ENCODE results near the gene DNAJB6.

The DNAJB6 gene

GRCh38 chr7:157368955-157369354 is 32.2 kb downstream of the DNAJB6 start:
- DNase-seq (ENCODE audit: low spot score), result no peak

GRCh38 chr7:157370742-157371141 is 33.9 kb downstream of the DNAJB6 start:
- no peak for DNase-seq (ENCODE audit: low spot score)

GRCh38 chr7:157371296-157371695 is 34.5 kb downstream of the DNAJB6 start:
- no peak for DNase-seq (ENCODE audit: low spot score)

DNA sequence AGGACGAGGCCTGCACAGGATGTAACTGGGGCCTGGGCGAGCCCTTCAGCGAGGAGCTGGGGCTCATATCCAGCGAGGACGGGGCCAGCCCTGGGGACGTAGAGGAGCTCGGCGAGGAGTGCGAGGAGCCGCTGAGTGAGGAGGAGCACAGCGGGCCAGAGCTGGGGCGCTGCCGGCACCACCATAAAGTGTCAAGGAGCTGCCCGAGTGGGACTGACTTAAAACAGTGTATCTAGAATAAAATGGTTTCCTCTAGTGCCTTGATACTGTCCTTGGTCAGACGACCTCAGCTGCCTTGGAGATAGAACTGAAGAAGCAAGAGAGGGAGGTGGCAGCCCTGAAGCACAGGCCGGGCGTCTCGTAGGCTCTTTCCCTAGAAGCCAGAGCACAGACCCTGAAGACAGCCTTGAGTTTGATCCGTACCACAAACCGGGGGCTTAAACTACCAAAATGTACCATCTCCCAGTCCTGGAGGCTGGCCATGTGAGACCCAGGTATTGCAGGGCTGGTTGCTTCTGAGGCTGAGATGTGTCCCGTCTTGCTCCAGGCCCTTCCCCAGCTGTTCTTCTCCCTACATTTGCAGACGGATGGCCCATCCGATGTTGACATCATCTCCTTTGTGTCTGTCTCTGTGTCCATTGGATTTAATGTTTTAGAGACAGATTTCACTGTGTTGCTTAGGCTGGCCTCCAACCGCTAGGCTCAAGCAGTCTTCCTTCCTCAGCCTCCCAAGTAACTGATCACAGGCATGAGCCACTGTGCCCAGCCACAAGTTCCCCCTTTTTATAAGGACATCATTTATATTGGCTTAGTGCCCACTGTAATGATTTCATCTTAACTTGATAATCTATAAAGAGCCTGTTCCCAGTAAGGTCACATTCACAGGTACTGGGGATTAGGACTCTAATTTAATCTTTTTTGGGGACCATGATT is 35.8 kb downstream of the DNAJB6 start:
- DNase-seq (ENCODE audit: low spot score), result no peak

GRCh38 chr7:157373493-157373892 is 36.7 kb downstream of the DNAJB6 start:
- DNase-seq (ENCODE audit: low spot score), result no peak

DNA sequence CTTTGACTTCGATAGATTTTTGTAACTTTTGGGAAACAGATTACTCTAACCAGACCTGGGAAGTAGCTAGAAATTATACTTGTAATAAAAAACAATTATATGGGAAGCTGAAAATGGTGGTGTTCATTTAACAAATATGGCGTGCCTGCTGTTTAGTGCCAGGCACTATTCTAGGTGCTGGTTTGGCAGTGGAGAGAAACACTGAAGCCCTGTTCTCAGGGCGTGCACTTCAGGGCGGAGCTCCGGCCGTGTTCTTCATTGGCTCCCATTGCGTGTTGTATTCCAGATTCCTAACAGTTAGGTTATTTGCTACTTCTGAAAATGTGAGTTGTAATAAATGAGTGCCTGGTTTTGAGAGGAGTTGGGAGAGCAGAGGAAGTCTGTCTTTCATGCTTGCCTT is 38.6 kb downstream of the DNAJB6 start:
- no peak for DNase-seq (ENCODE audit: low spot score)

DNA sequence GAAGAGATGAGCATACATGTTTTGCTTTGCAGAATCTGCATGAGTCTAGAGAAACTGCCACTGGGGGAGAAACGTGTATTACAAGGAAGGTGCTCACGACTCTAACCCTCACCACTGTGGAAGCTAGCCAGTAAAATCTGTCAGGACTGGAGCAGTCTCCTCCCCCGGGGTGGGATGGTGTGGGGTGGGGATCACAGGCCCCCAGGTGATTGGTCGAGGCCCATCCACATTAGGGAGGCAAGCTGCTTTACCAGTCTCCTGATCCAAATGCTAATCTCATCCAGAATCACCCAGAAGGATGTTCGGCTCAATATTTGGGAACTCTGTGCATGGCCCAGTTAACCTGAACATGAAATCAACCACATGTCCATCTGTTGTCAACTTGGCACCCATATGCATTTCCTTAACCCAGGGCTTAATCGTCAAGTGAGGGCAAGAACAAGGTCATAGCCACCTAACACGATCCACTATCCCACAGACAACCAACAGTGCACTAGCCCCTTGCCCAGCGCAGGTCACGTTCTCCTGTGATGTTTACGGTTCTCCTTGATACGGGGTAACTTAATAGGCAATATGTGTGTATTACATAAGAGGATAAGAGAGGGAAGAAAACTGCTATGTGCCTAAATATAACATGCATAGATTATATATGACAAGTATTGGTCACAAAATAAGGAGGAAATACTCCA is 40.8 kb downstream of the DNAJB6 start:
- no peak for DNase-seq (ENCODE audit: low spot score)

DNA sequence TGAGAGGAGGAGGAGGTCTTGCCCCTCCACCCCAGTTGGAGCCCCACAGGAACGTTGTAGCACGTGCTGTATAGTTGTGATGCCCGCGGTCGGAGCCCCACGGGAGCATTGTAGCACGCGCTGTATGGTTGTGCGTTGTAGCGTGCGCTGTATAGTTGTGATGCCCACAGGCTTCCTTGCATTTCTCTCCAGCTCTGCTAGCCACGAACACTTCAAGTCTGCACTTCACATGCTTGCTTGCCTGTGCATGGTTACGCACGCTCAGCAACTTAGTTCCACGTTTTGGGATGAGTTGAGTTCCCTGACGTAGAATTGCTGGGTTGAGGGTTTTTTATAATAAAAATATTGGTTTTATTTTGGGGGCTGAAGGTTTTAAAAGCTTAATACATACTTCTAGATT is 41.6 kb downstream of the DNAJB6 start:
- no peak for DNase-seq (ENCODE audit: low spot score)

DNA sequence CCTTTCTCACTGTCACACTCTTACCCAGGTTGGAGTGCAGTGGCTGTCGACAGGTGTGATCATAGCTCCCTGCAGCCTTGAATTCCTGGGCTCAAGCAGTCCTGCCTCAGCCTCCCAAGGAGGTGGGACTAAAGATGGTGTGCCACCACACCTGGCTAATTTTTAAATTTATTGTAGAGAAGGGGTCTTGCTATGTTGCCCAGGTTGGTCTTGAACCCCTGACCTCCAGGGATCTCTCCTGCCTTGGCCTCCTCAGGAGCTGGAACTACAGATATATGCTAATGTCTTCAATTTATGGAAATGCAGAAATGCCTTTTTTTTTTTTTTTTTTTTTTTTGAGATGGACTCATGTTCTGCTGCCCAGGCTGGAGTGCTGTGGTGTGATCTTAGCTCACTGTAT is 42.7 kb downstream of the DNAJB6 start:
- DNase-seq (ENCODE audit: low spot score), result no peak

- DNase-seq (ENCODE audit: low spot score), result no peak
Measured at GRCh38 chr7:157380416-157380815, 43.6 kb downstream of the DNAJB6 start.

DNA sequence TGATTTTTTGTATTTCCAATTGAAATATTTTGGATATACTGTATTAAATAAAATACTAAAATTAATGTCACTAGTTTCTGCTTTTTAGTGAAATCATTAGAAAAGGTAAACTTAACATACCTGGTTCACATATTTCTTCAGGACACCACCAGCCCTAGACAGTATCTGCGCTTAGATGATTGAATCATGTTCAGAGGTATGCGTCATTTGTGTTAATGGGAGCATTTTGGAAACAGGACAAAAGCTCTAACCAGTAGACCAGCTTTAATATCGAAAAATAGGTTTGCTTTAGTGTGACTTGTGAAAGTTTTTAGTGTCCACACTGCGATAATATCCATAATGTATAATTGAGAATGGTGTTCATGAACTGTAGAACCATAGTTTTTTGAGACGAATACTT is 47.1 kb downstream of the DNAJB6 start:
- no peak for DNase-seq (ENCODE audit: low spot score)

DNA sequence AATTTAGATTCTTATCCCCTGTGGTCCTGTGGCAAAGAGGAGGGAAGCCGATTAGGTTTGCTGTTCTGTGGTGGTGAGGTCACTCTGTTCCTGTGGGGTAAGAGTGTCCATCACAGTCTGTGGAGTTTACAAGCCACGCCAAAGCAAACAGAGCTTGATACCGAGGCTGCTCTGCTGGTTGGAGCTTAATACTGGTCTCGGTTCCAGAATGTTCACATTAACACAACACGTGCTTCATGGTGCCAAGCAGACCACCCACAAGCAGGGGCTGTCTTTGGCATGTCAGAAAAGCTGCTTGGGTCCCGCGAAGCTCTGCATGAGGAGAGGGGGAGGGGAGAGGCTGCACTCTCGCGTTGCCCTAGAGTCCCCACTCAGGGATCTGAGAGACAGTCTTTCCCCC is 47.5 kb downstream of the DNAJB6 start:
- peak; percentile 54 for DNase-seq (ENCODE audit: low spot score)

- DNase-seq (ENCODE audit: low spot score), result peak; percentile 70
Measured at GRCh38 chr7:157386979-157387800, 50.4 kb downstream of the DNAJB6 start.

GRCh38 chr7:157388301-157388700 is 51.5 kb downstream of the DNAJB6 start:
- no peak for DNase-seq (ENCODE audit: low spot score)

GRCh38 chr7:157389951-157390730 is 53.3 kb downstream of the DNAJB6 start:
- no peak for DNase-seq (ENCODE audit: low spot score)

GRCh38 chr7:157391036-157391710 is 54.4 kb downstream of the DNAJB6 start:
- DNase-seq (ENCODE audit: low spot score), result no peak

GRCh38 chr7:157392256-157393037 is 55.6 kb downstream of the DNAJB6 start:
- DNase-seq (ENCODE audit: low spot score), result no peak

DNA sequence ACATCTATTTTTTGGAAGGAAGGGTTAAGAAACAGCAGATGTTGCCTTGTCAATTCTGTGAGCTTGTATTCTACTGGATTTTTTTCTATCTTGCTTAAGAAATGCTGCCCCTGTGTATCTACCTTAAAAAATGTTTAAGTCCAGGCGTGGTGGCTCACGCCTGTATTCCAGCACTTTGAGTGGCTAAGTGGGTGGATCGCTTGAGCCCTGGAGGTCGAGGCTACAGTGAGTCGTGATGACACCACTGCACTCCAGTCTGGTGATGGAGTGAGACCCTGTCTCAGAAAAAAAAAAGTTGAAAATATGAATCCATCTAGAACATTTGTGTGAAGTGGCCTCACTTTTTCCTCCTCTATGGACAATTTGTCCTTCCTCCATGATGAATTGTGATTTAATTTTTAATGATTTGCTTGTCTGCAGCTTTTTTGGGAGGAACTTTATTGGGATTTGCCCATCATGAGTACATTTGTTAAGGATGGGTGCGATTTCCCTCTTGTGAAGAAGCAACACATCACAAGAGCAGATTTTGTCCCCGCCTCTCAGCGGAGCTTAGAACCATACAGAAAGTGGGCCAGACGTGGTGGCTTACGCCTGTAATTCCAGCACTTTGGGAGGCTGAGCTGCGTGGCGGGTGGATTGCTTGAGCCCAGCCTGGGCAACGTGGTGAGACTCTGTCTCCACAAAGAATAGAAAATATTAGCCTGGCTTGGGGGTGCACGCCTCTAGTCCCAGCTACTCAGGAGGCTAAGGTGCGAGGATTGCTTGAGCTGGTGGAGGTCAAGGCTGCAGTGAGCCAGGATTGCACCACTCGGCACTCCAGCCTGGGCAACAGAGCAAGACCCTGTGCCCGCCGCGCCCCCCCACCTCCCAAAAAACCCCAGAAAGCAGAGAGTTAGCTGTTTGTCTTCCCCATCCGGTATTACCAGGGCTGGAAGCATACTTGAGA is 57.7 kb downstream of the DNAJB6 start:
- DNase-seq (ENCODE audit: low spot score), result no peak

- DNase-seq (ENCODE audit: low spot score), result no peak
Measured at GRCh38 chr7:157395206-157395605, 58.4 kb downstream of the DNAJB6 start.

All from HuH-7.5 (cell line).